GM21529 (cell line): ENCODE data around the gene C3orf52.

ENCODE experiments used
- ATAC-seq: cut with Tn5 transposase; IDR thresholded peaks from one replicate; pipeline ENCODE4 v1.9.1; 2021; ENCODE audit not compliant: unreplicated experiment

The C3orf52 gene

GRCh38 chr3:112117841-112118571, 31.8 kb downstream of the C3orf52 start:
- peak; percentile 17 for ATAC-seq

- peak; percentile 34 for ATAC-seq
These were observed 34.0 kb downstream of the C3orf52 start for GRCh38 chr3:112119962-112120836.

GRCh38 chr3:112121577-112122547, 35.7 kb downstream of the C3orf52 start:
- ATAC-seq = no peak

GRCh38 chr3:112122870-112123269, 36.7 kb downstream of the C3orf52 start:
- no peak for ATAC-seq

GRCh38 chr3:112123548-112123947, 37.4 kb downstream of the C3orf52 start:
- ATAC-seq = no peak

GRCh38 chr3:112124907-112125607, 38.9 kb downstream of the C3orf52 start:
- no peak for ATAC-seq

GRCh38 chr3:112126511-112126911, 40.3 kb downstream of the C3orf52 start:
- no peak for ATAC-seq

DNA sequence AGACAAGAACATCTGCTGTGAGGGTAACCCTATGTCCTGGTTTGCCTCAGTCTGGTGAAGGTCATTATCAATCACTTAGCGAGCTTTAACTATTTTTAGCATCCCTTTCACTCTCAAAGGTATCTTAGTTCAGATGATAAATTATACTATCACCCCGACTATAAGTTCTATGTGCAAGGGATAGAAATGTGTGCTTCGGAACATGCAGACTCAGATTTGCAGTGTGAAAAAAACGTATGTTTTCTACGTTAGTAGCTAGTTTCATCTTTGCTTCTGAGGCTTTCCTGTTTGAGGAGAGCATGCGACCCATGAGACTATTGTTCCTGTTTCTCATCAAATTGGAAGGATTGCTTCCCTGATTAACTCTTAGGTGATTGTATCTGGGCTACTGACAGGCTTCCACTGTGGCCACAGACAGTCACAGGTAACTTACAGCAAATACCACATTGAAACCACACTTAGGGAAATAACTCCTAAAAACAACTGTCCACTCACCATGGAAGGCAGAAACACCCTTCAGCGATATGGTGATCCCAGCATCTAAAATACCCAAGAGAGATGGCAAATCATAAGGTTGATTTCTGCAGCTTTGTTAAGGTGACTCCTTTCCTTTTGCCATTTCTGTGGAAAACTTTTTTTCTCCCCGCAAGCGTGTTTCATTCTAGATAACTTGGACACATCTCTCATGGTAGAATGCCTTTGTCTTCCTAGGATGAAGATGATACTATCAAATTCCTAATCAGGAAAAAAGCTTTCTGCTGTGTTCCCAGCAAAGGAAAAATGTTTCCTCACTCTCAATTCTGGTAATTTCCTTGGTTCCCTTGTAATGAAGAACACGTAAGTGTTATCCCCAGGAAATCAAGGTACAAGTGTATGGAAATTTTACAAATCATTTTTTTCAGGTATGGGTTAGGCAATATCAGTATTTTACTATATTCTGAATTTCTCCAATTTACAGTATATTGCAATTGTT, 41.6 kb downstream of the C3orf52 start:
- ATAC-seq = no peak

- peak; percentile 45 for ATAC-seq
These were observed 42.9 kb downstream of the C3orf52 start for GRCh38 chr3:112128843-112129727.

GRCh38 chr3:112129925-112130637, 43.9 kb downstream of the C3orf52 start:
- no peak for ATAC-seq

DNA sequence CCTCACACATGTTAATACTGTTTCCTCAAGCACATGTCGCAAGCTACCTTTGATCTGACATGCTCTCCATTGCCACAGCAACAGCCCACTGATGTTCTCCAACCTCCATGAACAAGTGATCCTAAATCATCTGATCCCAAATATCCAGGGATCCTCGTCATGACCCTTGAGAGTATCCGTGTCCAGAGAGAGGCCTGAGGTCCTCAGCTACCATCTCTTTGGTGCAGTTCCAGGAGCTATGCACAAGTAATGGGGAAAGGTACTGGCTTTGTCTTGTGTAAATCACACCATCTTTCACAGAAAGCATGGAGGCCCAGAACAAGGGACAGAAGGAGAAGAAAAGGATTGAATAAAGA, 44.4 kb downstream of the C3orf52 start:
- ATAC-seq = no peak

DNA sequence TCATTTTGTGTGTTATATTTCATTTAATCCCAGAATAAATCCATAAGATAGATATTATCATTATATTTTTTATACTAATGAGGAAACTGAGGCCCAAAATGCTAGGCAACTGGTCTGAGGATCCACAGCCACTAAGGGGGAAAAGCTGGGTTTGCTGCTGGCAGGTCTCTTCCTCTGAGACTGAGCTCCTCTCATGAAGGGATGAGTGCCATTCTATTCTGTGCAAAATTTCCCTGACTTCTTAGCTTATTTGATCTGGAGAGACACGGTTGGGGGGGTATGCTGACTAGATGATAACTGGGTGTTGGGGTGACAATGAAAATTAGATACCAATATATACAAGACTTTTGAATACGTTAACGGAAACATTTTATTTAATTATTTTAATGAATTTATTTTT, 44.9 kb downstream of the C3orf52 start:
- ATAC-seq = no peak

- ATAC-seq = no peak
These were observed 45.9 kb downstream of the C3orf52 start for GRCh38 chr3:112132088-112132487.

- ATAC-seq = no peak
These were observed 46.4 kb downstream of the C3orf52 start for GRCh38 chr3:112132554-112132953.

GRCh38 chr3:112132975-112133448, 46.8 kb downstream of the C3orf52 start, which contains the start of gene GCSAM:
GCSAM (minus strand) TSS chr3:112133248; CDS start chr3:112133120, 128 bp downstream.
- peak; percentile 73 for ATAC-seq

DNA sequence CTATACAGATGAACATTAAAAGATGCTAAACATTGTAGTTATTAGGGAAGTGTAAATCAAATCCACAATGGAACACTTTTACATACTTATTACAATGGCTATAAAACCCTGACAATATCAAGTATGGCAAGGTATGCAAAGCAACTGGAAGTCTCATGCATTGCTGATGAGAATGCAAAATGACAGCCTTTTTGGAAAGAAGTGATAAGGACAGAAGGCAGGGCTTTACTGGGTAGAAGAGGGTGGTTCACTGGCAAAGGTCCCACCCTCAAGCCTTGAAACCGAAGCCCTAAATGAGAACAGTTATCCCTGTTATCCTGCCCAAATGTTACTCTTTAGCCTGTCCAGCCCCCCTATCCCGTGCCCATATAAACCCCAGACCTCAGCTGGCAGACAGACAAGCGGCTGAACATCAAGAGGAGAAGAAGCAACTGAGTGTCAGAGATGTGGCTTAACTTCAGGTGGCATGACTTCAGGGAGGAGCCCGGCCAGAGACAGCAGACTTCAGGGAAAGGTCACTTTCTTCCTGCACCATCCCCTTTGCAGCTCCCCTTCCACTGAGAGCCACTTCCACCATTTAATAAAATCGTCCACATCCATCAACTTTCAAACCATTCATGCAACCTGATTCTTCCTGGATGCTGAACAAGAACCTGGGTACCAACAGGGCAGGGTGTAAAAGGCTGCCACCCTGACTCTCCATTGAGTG, 47.6 kb downstream of the C3orf52 start:
- no peak for ATAC-seq
